Activated CD4-positive, alpha-beta T cell treated with anti-CD3 and anti-CD28 coated beads, Interleukin-2, amount 50 U/mL, for 4 hours (primary cell): ENCODE measurements around the gene DESI1.
"Not testable (repeated sequence)": the region's sequence is repeated elsewhere in the genome, so short reads cannot be mapped to it uniquely, and the experiment has no call there.

Source experiments
- DNase-seq, 2 experiments: peaks; one replicate each; pipeline ENCODE4 v3.0.0-alpha.2; 2020

DESI1 gene

DNA sequence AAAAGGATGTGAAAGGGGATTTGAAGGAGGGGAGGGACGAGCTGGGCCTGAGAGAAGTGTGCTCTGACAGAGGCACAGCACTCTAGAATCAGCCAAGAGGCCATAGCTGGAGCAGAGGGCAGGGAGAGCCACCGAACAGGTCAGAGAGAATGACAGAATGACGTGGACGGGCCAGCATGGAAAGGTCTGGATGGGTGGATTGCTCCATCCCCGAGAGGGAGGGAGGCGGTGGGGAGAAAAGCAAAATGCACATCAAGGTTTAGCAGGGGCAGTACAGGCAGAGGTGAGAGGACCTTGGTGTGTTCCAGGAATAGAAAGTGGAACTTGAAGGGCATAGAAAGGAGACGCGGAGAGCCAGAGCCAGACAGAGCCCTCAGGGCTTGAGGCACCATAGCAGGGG is 38.1 kb downstream of the DESI1 start:
- DNase-seq = no peak

- DNase-seq = no peak
Observed at GRCh38 chr22:41579997-41580355, 40.9 kb downstream of the DESI1 start.

DNA sequence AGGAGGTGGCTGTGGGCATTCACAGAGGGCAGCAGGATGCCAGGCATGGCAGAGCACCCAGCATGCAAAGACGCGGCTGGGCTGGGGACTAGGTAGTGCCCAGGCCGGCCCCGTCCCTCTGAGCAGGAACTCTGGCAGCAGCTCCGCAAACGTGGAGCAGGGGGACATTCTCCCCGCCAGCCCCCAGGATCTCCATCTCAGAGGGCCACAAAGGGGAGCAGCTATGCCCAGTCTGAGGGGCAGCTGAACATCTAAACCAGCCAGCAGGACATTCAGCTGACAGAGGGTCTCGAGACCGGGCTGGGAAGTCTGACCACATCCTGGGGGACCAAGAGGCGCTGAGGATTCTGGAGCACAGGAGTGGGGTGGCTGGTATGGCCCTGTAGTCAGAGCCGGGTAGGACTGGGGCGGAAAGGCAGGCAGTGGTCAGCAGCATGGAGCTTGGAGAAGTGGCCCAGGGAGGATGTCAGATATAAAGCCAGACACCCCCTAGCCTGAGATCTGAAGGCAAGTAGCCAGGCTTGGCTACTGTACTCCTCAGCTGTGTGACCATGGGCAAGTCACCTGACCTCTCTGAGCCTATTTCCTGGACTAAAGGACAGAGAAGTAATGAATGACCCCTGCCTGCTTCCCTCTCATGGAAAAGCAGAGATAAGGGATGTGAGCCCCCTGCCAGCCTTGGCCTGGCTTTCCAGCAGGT is 41.4 kb downstream of the DESI1 start:
- DNase-seq = no peak

- no peak for DNase-seq
Observed at GRCh38 chr22:41578818-41579217, 42.0 kb downstream of the DESI1 start.

GRCh38 chr22:41578114-41578513 is 42.7 kb downstream of the DESI1 start:
- DNase-seq = no peak

DNA sequence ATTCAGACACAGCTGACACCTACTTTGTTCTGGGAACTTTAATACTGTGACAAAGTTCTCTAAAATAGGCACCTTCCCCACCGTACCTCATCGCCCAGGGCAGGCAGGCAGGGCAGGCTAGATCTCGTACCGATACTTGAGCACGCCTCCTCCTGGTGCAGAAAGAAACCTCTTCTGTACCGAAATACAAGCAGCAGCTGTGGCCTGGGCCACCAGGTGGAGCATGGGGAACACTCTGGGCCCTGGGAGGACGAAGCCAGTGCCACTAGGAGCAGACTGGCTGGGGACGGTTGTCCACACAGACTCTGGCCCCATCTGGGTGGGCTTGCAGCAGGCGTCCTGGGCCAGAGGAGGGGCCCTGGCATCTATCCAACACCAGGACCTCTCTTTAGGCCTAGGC is 44.0 kb downstream of the DESI1 start:
- peak in 1 of 2 experiments; percentile 21 for DNase-seq

DNA sequence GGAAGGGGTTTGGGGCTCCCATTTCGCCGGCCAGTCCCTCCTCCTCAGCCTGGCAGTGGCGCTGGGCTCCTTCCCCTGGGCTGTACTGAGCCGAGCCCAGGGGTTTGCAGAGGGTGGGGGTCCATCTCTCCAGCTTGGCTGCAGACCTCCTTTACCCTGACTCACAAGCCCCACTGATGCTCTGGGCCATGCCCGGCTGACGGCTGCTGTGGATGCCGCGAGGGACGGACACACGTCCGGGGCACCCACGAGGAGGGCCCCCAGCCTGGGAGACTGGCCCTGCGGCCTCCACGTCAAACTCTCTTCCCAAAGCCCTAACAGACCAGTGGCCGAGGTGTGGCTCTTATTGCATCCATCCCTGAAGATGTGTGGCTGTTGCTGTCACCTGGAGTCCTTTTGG is 45.3 kb downstream of the DESI1 start:
- DNase-seq = no peak

DNA sequence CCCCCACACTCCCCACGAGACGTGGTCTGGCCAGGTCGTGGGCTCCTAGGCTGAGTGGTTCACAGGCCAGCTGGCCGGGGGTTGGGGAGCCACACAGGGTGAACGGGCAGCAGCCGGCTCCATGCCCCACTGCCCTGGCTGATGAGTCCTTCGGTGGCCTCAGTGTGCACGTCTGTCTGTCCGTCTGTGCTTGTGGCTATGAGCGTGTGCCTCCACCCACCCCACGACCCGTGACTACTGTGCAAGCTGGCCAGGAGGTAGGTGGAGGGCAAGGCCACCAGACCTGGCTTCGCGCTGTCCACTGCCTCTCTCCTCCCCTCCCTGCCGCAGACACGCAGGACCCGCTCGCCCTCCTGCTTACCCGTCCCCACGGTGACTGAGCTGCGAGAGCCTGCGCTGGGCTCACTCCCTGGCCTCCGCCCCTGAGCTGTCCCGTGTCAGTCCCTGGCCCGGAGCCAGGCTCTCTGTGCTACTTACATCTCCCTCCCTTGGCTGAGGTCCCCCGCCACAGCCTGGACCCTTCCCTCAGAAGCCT is 45.9 kb downstream of the DESI1 start:
- no peak for DNase-seq

GRCh38 chr22:41573677-41574076 is 47.2 kb downstream of the DESI1 start:
- DNase-seq = no peak

GRCh38 chr22:41572305-41572704 is 48.5 kb downstream of the DESI1 start:
- DNase-seq = not testable (repeated sequence)

DNA sequence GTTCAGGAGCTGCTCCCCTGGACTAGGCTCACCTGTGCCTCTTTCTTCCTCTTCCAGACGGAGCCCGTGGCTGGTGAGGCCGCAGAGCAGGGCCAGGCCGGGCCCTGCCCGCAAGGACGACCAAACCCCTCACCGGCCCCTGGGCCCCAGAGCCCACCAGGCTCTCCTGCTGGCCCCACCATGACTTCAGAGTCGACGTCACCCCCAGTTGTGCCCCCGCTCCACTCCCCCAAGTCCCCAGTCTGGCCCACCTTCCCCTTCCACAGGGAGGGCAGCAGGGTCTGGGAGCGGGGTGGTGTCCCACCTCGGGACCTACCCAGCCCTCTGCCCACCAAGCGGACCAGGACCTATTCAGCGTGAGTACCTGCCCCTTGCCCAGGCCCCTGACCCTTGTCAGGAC is 49.1 kb downstream of the DESI1 start:
- DNase-seq = no peak

DNA sequence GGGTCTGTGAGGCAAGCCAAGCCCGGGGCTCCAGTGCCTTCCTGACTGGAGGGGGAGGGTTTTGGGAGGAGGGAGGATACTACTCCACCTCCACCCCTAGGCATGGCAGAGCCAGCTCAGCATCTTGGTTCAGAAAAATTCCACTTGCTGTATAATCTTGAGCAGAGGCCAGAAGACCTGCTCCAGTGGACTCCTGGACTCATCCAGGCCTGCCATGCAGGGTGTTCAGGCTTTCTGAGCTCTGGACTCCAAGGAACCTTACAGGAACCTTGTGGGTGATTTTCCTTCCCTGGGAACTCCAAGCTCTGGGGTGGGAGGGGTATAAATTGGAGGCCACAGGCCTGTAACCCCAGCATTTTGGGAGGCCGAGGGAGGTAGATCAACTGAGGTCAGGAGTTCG is 50.6 kb downstream of the DESI1 start:
- no peak for DNase-seq

DNA sequence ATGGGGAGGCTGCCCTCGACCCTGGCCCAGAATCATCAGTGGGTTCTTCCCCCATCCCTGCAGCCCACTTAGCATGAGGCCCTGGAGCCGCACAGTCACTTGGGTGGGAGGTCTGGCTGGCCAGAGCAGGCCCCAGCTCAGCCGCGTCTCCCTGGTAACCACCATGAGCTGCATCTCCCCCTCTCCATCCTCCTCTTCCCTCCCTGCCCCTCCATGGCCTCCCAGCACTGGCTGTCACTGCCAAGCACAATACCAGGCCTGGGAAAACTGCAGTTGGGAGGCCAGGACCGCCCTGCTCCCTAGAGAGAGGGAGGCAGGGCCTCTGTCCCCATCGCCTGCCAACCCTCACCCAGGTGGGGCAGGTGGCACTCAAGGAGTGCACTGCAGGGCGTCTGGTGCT is 52.0 kb downstream of the DESI1 start:
- no peak for DNase-seq

- no peak for DNase-seq
Observed at GRCh38 chr22:41567512-41567768, 53.4 kb downstream of the DESI1 start.

- DNase-seq = no peak
Observed at GRCh38 chr22:41565403-41566054, 55.3 kb downstream of the DESI1 start.

- DNase-seq = no peak
Observed at GRCh38 chr22:41564563-41564962, 56.3 kb downstream of the DESI1 start.

DNA sequence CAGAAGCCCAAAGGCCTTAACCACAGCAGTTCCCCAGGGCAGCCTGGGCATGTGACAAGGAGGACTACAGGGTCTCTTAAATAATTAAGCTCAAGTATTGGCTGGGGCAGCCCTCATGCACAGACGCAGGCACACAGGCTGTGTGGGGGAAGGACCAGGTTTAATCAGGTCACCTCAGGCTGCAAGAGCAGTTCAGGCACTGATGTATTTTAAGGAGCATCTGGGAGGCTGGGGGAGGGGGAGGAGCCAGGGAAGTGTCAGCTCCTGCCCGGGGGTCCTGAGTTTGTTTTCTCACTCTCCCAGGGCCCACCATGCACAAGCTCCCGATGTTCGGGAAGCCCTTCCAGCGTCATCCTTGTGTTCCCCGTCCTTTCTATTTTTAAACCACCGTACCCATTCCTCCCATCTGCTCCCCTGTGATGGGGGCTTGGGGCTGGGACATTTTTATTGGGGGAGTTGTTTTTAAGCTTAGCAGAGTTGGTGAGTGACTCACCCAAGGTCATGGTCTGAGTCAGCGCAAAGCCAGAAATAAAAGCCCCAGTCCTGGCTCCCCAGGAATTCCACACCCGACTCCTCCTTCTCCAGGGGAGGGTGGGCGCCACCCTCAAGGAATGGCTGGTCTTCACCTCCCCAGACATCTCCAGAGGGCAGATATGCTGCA is 57.7 kb downstream of the DESI1 start:
- DNase-seq = no peak

DNA sequence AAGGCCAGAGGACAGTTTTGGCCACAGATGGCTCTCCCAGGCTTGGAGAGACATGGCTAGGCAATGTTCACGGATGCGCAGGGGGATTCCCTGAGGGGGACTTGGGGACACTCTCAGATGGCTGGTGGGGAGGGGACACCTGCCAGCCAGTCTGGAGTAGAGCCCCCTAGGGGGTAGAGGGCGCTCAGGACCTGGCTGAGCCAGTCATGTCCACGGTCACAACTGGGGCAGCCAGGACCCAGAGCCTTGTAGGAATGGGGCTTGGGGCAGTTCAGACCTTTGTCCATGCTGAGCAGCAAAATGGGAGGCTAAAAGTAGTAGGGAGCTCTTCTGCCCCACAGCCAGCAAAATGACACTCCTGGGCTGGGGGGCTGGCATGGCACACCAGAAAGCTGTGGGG is 58.4 kb downstream of the DESI1 start:
- DNase-seq = no peak

DNA sequence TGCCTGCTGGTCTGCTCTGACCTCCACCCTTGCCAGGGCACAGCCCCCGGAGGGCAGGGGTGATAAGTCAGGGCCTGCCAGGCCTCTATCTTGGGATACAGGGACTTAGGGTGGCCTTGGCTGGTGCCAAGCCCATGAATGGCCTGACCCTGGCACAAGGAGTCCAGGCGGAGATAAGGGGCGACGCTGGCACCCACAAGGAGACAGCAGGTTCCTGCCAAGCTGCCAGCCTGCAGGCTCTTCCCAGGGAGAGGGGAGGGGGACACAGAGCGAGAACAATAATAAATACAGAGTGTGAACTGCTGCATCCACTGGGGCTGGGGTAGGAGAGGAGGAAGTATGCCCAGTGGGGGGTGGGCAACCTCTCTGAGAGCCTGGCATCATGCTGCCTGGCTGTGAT is 59.1 kb downstream of the DESI1 start:
- no peak for DNase-seq

DNA sequence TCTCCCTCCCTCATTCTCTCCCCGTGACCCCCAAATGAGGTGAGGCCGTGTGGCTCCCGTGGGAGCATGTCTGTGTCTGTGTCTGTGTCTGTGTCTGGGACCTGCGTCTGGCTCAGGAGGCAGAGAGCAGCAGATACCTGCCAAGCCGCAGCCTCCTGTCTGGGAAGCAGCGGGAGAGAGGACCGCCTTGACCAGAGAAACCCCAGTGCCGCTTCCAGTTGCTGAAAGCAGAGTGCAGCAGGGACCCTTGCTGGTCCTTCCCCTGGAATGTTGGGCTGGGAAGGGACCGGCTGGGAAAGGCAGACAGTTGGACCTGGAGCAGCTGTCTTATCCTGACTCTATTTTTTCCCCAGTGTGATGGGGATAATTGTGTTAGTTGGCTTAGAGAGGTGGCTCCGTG is 59.5 kb downstream of the DESI1 start:
- no peak for DNase-seq

- no peak for DNase-seq
Observed at GRCh38 chr22:41560095-41560471, 60.8 kb downstream of the DESI1 start.

DNA sequence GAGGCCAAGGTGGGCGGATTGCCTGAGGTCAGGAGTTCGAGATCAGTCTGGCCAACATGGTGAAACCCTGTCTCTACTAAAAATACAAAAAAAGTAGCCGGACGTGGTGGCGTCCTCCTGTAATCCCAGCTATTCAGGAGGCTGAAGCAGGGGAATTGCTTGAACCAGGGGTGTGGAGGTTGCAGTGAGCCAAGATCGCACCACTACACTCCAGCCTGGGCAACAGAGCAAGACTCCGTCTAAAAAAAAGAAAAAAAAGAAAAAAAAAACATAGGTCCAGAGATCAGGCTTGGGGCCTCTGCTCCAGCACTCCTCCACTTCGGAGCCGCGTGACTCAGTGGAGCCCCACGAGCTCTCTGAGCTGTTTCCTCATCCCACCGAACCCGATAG is 62.6 kb downstream of the DESI1 start:
- DNase-seq = not testable (repeated sequence)

DNA sequence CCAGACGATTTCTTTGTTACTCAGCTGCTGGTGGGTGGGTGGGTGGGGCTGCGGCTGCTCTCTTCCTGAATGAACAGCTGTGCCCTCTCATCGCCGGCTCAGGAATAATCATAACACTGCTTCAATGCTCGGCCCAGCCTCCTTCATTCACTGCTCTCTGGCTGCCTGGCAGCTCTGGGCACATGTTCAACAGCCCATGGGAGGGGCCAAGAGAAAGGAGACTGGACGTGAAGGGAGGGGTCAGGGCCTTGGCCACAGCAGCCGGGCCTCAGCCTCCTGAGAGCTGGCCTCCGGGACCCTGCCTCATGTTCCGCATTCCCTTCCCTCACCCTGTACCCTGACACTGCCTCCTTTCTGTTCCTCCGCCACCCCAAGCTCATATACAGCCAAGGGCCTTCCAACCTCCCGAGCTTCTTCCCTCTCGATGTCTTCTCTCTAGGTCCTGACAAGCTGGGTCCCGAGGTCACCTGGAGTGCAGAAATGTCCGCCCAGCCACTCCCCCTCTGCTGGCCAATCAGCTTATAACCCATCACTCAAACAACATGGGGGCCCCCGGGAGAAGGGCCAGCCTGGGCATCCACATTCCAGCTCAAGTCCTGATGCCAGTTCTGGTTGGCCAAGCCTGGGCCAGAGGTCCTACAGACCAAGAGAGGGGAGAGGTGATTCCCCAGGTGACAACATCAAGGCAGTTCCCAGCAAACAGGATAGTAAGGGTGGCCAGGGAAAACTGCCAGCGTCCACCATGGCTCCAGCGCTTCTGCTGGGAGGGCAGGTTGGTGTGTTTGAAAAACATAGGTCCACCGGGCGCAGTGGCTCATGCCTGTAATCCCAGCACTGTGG is 63.2 kb downstream of the DESI1 start:
- DNase-seq = no peak

- DNase-seq = no peak
Observed at GRCh38 chr22:41556561-41556960, 64.3 kb downstream of the DESI1 start.
